GM18502 (cell line): ENCODE measurements around the gene NUP50.

Experiments used
- ATAC-seq: cut with Tn5 transposase; IDR thresholded peaks from one replicate; pipeline ENCODE4 v1.9.1; 2021; ENCODE audit warnings: mild to moderate bottlenecking; ENCODE audit not compliant: unreplicated experiment, poor library complexity

NUP50 gene

GRCh38 chr22:45225732-45226502, 62.2 kb downstream of the NUP50 start:
- ATAC-seq, result no peak

- ATAC-seq, result no peak
Observed at GRCh38 chr22:45226503-45227186, 62.9 kb downstream of the NUP50 start.

- ATAC-seq, result no peak
Observed at GRCh38 chr22:45227645-45228400, 64.1 kb downstream of the NUP50 start.

GRCh38 chr22:45228401-45228754, 64.7 kb downstream of the NUP50 start:
- ATAC-seq, result no peak

GRCh38 chr22:45229181-45229580, 65.5 kb downstream of the NUP50 start:
- no peak for ATAC-seq

GRCh38 chr22:45230026-45230721, 66.4 kb downstream of the NUP50 start:
- ATAC-seq, result no peak

- ATAC-seq, result no peak
Observed at GRCh38 chr22:45231293-45231692, 67.6 kb downstream of the NUP50 start.

- no peak for ATAC-seq
Observed at GRCh38 chr22:45233386-45233785, 69.7 kb downstream of the NUP50 start.

- ATAC-seq, result no peak
Observed at GRCh38 chr22:45233827-45234226, 70.1 kb downstream of the NUP50 start.

GRCh38 chr22:45235101-45235777, 71.5 kb downstream of the NUP50 start:
- ATAC-seq, result peak; percentile 75

- ATAC-seq, result peak; percentile 18
Observed at GRCh38 chr22:45235851-45236342, 72.2 kb downstream of the NUP50 start.

- no peak for ATAC-seq
Observed at GRCh38 chr22:45237065-45237990, 73.6 kb downstream of the NUP50 start.
